Loucy (cell line): ENCODE results near the gene DPF3.

Experiments
- H2AFZ ChIP-seq: fragments of 200-600 bp; sonication (generic); 2 replicates; pipeline ENCODE4 v1.6.0; 2016; ENCODE audit warnings: antibody characterized with exemption, mild to moderate bottlenecking, low read length, moderate library complexity
- H3F3A ChIP-seq: fragments of 200-600 bp; 2 replicates; pipeline ENCODE4 v1.6.0; 2016; ENCODE audit warnings: antibody characterized with exemption, low read depth, mild to moderate bottlenecking
- H3K27me3 ChIP-seq: fragments of 200-600 bp; sonication (generic); 2 replicates; pipeline ENCODE4 v1.6.1; 2014; ENCODE audit warnings: low read length, mild to moderate bottlenecking; ENCODE audit not compliant: insufficient read depth, poor library complexity, severe bottlenecking
- H3K36me3 ChIP-seq: fragments of 200-600 bp; sonication (generic); 2 replicates; pipeline ENCODE4 v1.6.1; 2016; ENCODE audit warnings: low read length; ENCODE audit not compliant: insufficient read depth
- H3K4me1 ChIP-seq: fragments of 200-600 bp; sonication (generic); 2 replicates; pipeline ENCODE4 v1.5.1; 2014; ENCODE audit warnings: low read length, mild to moderate bottlenecking; ENCODE audit not compliant: insufficient read depth, poor library complexity, severe bottlenecking
- H3K4me2 ChIP-seq: fragments of 200-600 bp; sonication (generic); 2 replicates; pipeline ENCODE4 v1.6.0; 2014; ENCODE audit warnings: antibody characterized with exemption, low read length, low read depth, mild to moderate bottlenecking; ENCODE audit not compliant: poor library complexity, severe bottlenecking
- H3K4me3 ChIP-seq: fragments of 200-600 bp; sonication (generic); 2 replicates; pipeline ENCODE4 v1.5.1; 2014; ENCODE audit warnings: low read length, mild to moderate bottlenecking, mixed read lengths; ENCODE audit not compliant: poor library complexity, severe bottlenecking
- H3K79me2 ChIP-seq: fragments of 200-600 bp; sonication (generic); 2 replicates; pipeline ENCODE4 v1.6.1; 2014; ENCODE audit warnings: low read length; ENCODE audit not compliant: insufficient read depth
- H3K9ac ChIP-seq: fragments of 200-600 bp; sonication (generic); 2 replicates; pipeline ENCODE4 v1.6.0; 2014; ENCODE audit warnings: mild to moderate bottlenecking, low read depth, low read length, moderate library complexity; ENCODE audit not compliant: poor library complexity, severe bottlenecking
- H3K9me2 ChIP-seq: fragments of 200-600 bp; sonication (generic); replicated peaks from 2 replicates; pipeline ENCODE4 v1.6.1; 2016; ENCODE audit warnings: low read depth, low read length, mixed read lengths
- H3K9me3 ChIP-seq: fragments of 200-600 bp; sonication (generic); 2 replicates; pipeline ENCODE4 v1.6.1; 2014; ENCODE audit warnings: mild to moderate bottlenecking, antibody characterized with exemption, low read length, low read depth; ENCODE audit not compliant: insufficient read depth
- H4K20me1 ChIP-seq: fragments of 200-600 bp; sonication (generic); 2 replicates; pipeline ENCODE4 v1.6.0; 2014; ENCODE audit warnings: antibody characterized with exemption, low read length, mild to moderate bottlenecking; ENCODE audit not compliant: insufficient read depth, poor library complexity, severe bottlenecking
- EZH2phosphoT487 ChIP-seq: fragments of 200-600 bp; IDR thresholded peaks from 2 replicates; pipeline ENCODE4 v1.6.1; 2018; ENCODE audit warnings: antibody characterized with exemption, mild to moderate bottlenecking, moderate library complexity, borderline replicate concordance
- TF ChIP-seq, protein P1 (sequence below): fragments of 200-600 bp; sonication (generic); conservative IDR thresholded peaks from 2 replicates; pipeline ENCODE4 v1.5.1; 2014; ENCODE audit warnings: mild to moderate bottlenecking, antibody characterized with exemption, low read length

DPF3 gene

DNA sequence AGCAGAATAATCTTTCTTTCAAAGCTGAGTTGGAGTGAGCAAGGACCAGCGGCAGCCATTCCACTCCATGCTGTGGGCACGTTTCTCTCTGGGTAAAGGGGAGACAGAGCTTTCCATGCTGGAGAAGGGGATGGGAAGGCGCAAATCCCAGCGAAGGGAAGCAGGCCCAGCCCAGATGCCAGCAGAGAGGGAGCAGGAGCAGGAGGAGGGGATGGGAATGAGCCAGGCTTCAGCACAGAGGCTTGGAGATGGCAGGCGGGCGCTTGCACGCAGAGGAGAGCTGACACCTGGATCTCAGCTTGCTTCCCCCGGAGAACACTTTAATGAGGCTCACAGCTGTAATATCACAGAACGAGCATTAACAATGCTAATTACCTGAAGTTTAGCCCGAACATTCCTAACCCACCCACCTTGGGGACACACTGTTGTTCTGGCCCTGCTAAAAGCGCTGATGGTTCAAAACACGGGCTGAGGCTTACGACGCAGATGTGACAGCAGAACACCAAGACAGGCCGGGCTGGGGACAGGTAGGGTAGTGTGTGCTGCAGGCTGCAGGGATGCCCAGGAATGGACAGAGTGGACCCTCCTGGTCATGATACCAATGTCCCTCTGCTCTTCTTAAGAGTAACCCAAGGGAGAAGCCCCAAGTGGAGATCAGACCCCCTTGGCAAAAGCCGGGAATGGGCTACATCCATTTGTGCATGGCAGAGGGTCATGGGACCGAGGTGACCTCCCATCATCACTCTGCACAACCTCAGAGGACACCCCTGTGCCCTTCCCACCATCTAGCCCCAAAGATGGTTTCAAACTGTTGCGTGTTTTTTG lies 288.6 kb downstream of the DPF3 start:
- H3K9ac ChIP-seq: no peak overlapping the region
- H4K20me1 ChIP-seq: no peaks in the 10 kb centered on the region
- H3K9me3 ChIP-seq: no peaks in the 10 kb centered on the region
- no peaks in the 10 kb centered on the region for H3K36me3 ChIP-seq
- TF ChIP-seq, protein P1, sequence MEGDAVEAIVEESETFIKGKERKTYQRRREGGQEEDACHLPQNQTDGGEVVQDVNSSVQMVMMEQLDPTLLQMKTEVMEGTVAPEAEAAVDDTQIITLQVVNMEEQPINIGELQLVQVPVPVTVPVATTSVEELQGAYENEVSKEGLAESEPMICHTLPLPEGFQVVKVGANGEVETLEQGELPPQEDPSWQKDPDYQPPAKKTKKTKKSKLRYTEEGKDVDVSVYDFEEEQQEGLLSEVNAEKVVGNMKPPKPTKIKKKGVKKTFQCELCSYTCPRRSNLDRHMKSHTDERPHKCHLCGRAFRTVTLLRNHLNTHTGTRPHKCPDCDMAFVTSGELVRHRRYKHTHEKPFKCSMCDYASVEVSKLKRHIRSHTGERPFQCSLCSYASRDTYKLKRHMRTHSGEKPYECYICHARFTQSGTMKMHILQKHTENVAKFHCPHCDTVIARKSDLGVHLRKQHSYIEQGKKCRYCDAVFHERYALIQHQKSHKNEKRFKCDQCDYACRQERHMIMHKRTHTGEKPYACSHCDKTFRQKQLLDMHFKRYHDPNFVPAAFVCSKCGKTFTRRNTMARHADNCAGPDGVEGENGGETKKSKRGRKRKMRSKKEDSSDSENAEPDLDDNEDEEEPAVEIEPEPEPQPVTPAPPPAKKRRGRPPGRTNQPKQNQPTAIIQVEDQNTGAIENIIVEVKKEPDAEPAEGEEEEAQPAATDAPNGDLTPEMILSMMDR: no peak
- TF ChIP-seq EZH2phosphoT487: no peak
- no peaks in the 10 kb centered on the region for H3K9me2 ChIP-seq
- H3K79me2 ChIP-seq: no peaks in the 10 kb centered on the region
- no peak overlapping the region for H3K4me3 ChIP-seq
- H3K4me2 ChIP-seq: no peak overlapping the region
- H3F3A ChIP-seq: no peaks in the 10 kb centered on the region
- H3K4me1 ChIP-seq: peaks cover 47% of the 10 kb centered on the region
- no peaks in the 10 kb centered on the region for H3K27me3 ChIP-seq
- H2AFZ ChIP-seq: no peak overlapping the region

DNA sequence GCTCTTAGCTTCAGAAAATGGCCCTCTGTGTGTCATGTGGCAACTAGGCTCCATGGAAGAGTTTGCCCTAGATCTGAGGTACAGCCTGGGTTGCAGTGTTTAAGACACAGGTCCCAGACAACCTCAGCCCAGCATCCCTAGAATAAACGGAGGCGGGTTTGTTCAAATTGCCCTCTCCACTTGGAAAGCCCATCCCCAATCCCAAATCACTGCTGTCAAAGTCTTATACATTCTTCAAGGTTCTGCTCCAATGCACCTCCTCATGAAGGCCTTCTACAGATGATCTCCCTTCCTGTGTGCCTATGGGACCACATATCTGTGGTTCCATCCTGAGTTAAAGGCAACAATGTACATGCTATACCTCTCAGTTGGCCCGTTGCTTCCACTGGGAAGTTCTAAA lies 289.8 kb downstream of the DPF3 start:
- H3K9ac ChIP-seq: no peak overlapping the region
- no peaks in the 10 kb centered on the region for H3F3A ChIP-seq
- H3K4me3 ChIP-seq: no peak overlapping the region
- no peaks in the 10 kb centered on the region for H3K79me2 ChIP-seq
- no peak overlapping the region for H3K4me2 ChIP-seq
- H3K36me3 ChIP-seq: no peaks in the 10 kb centered on the region
- no peak for TF ChIP-seq EZH2phosphoT487
- TF ChIP-seq, protein P1: no peak
- no peaks in the 10 kb centered on the region for H3K9me2 ChIP-seq
- no peaks in the 10 kb centered on the region for H3K9me3 ChIP-seq
- H4K20me1 ChIP-seq: no peaks in the 10 kb centered on the region
- H2AFZ ChIP-seq: no peak overlapping the region
- H3K4me1 ChIP-seq: peaks cover 52% of the 10 kb centered on the region
- H3K27me3 ChIP-seq: no peaks in the 10 kb centered on the region

DNA sequence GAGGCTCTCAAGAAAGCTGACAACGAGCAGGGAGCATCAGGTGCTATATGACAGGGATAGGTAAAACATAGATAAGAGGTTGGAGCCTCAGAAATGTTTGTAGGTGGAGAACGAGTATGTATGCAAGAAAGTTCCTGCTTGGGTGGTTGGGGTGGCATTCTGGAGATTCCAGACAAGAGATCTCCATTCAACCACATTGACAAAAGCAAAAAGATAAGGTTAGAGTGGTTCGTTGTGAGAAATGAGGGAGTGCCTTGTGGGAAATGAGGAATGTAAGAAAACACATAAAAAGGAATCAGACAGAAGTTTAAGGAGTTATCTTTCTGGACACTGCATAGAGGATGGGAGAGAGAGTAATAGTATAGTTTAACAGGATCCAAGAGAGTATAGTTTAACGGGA lies 290.3 kb downstream of the DPF3 start:
- no peaks in the 10 kb centered on the region for H4K20me1 ChIP-seq
- H3K36me3 ChIP-seq: no peaks in the 10 kb centered on the region
- peaks cover 52% of the 10 kb centered on the region for H3K4me1 ChIP-seq
- H2AFZ ChIP-seq: no peak overlapping the region
- H3K9me2 ChIP-seq: no peaks in the 10 kb centered on the region
- H3K9me3 ChIP-seq: no peaks in the 10 kb centered on the region
- no peak overlapping the region for H3K9ac ChIP-seq
- H3K4me3 ChIP-seq: no peak overlapping the region
- TF ChIP-seq, protein P1: no peak
- no peak for TF ChIP-seq EZH2phosphoT487
- H3K27me3 ChIP-seq: no peaks in the 10 kb centered on the region
- H3K4me2 ChIP-seq: no peak overlapping the region
- no peaks in the 10 kb centered on the region for H3F3A ChIP-seq
- H3K79me2 ChIP-seq: no peaks in the 10 kb centered on the region
